HG02642 (cell line): ENCODE results near the gene TMEM252.
A peak's percentile ranks its signal among the peaks of the same experiment; 100 is the strongest.

ENCODE experiments used
- ATAC-seq: cut with Tn5 transposase; IDR thresholded peaks from one replicate; pipeline ENCODE4 v1.9.1; 2021; ENCODE audit warnings: mild to moderate bottlenecking; ENCODE audit not compliant: unreplicated experiment, poor library complexity

TMEM252 gene

GRCh38 chr9:68545033-68545705, 4.5 kb upstream of the TMEM252 start:
- peak; percentile 46 for ATAC-seq

GRCh38 chr9:68541568-68541967, 885 bp upstream of the TMEM252 start:
- ATAC-seq = no peak

GRCh38 chr9:68538200-68538599, 2.5 kb downstream of the TMEM252 start:
- ATAC-seq = no peak

- ATAC-seq = no peak
Observed at GRCh38 chr9:68537616-68537880, 3.1 kb downstream of the TMEM252 start.

GRCh38 chr9:68536876-68537615, 3.6 kb downstream of the TMEM252 start:
- ATAC-seq = no peak

- ATAC-seq = no peak
Observed at GRCh38 chr9:68533678-68534077, 7.0 kb downstream of the TMEM252 start.

- ATAC-seq = no peak
Observed at GRCh38 chr9:68532131-68532530, 8.6 kb downstream of the TMEM252 start.

- no peak for ATAC-seq
Observed at GRCh38 chr9:68530618-68531017, 10.1 kb downstream of the TMEM252 start.

- ATAC-seq = no peak
Observed at GRCh38 chr9:68523367-68523936, 17.2 kb downstream of the TMEM252 start.

GRCh38 chr9:68522954-68523353, 17.7 kb downstream of the TMEM252 start:
- no peak for ATAC-seq

- no peak for ATAC-seq
Observed at GRCh38 chr9:68522131-68522530, 18.6 kb downstream of the TMEM252 start.

- no peak for ATAC-seq
Observed at GRCh38 chr9:68515326-68516017, 25.2 kb downstream of the TMEM252 start.

- no peak for ATAC-seq
Observed at GRCh38 chr9:68513981-68514380, 26.7 kb downstream of the TMEM252 start.

GRCh38 chr9:68513385-68513784, 27.3 kb downstream of the TMEM252 start:
- no peak for ATAC-seq

GRCh38 chr9:68509689-68510088, 31.0 kb downstream of the TMEM252 start:
- no peak for ATAC-seq

GRCh38 chr9:68508547-68508946, 32.1 kb downstream of the TMEM252 start:
- no peak for ATAC-seq

- ATAC-seq = no peak
Observed at GRCh38 chr9:68507806-68508145, 32.9 kb downstream of the TMEM252 start.

- ATAC-seq = no peak
Observed at GRCh38 chr9:68507130-68507805, 33.4 kb downstream of the TMEM252 start.

GRCh38 chr9:68506551-68506950, 34.1 kb downstream of the TMEM252 start:
- no peak for ATAC-seq

- no peak for ATAC-seq
Observed at GRCh38 chr9:68505681-68506409, 34.8 kb downstream of the TMEM252 start.
